HG03460 (cell line): ENCODE results near the gene RPL36.
"Not testable (repeated sequence)": the region's sequence is repeated elsewhere in the genome, so short reads cannot be mapped to it uniquely, and the experiment has no call there.

Source experiments
- ATAC-seq: cut with Tn5 transposase; IDR thresholded peaks from one replicate; pipeline ENCODE4 v1.9.1; 2021; ENCODE audit not compliant: unreplicated experiment

Gene RPL36

GRCh38 chr19:5703819-5704818 is 14.0 kb downstream of the RPL36 start:
- ATAC-seq = no peak

- ATAC-seq = no peak
Measured at GRCh38 chr19:5705552-5705951, 15.5 kb downstream of the RPL36 start.

GRCh38 chr19:5706876-5707573 is 16.9 kb downstream of the RPL36 start:
- no peak for ATAC-seq

GRCh38 chr19:5707576-5708575 is 17.8 kb downstream of the RPL36 start:
- no peak for ATAC-seq

- no peak for ATAC-seq
Measured at GRCh38 chr19:5711025-5711424, 20.9 kb downstream of the RPL36 start.

- no peak for ATAC-seq
Measured at GRCh38 chr19:5711713-5712161, 21.6 kb downstream of the RPL36 start.

- no peak for ATAC-seq
Measured at GRCh38 chr19:5713228-5713627, 23.1 kb downstream of the RPL36 start.

- ATAC-seq = no peak
Measured at GRCh38 chr19:5714816-5715215, 24.7 kb downstream of the RPL36 start.

GRCh38 chr19:5717215-5717935 is 27.3 kb downstream of the RPL36 start:
- ATAC-seq = no peak

- no peak for ATAC-seq
Measured at GRCh38 chr19:5718037-5718578, 28.0 kb downstream of the RPL36 start.

GRCh38 chr19:5718579-5719273 is 28.6 kb downstream of the RPL36 start:
- ATAC-seq = no peak

GRCh38 chr19:5719274-5719960 is 29.3 kb downstream of the RPL36 start:
- ATAC-seq = peak; percentile 10

- ATAC-seq = peak; percentile 79
Measured at GRCh38 chr19:5719961-5720790, 30.1 kb downstream of the RPL36 start, which contains the start of the genes CATSPERD and LONP1. CATSPERD (plus strand) TSS chr19:5720637; CDS start chr19:5720738, 101 bp downstream. LONP1 (minus strand) TSS chr19:5720146; CDS start chr19:5720132, 14 bp downstream.

GRCh38 chr19:5727453-5728050 is 37.5 kb downstream of the RPL36 start:
- ATAC-seq = no peak

GRCh38 chr19:5733172-5733571 is 43.1 kb downstream of the RPL36 start:
- not testable (repeated sequence) for ATAC-seq

- no peak for ATAC-seq
Measured at GRCh38 chr19:5738423-5738822, 48.3 kb downstream of the RPL36 start.
